Forelimb muscle (tissue), 1 donor: ENCODE data around the gene SPINK8. TPM values are rescaled to one million over a fixed set of nuclear protein-coding genes. Genes with fewer than 3 reads are reported as not detected.
"Not testable (repeated sequence)": the region's sequence is repeated elsewhere in the genome, so short reads cannot be mapped to it uniquely, and the experiment has no call there.

ENCODE experiments used
- DNase-seq: peaks from one replicate; pipeline ENCODE4 v3.0.0-alpha.2; 2013; ENCODE audit warnings: low read depth
- polyA plus RNA-seq: library from polyadenylated mRNA; unstranded; fragments of 120-200 nt; gene quantifications from one replicate; pipeline ENCODE4 v1.2.1, GENCODE V29; 2013; ENCODE audit not compliant: insufficient read length

SPINK8 gene
- polyA plus RNA-seq: not detected

GRCh38 chr3:48333346-48334245 lies at the start of gene SPINK8:
Gene SPINK8, minus strand, starts transcription at chr3:48333661. Its CDS starts 5,320 bp downstream, at chr3:48328341.
- not testable (repeated sequence) for DNase-seq

GRCh38 chr3:48372862-48373435 lies 39.5 kb upstream of the SPINK8 start:
- DNase-seq: no peak

- DNase-seq: no peak
Measured at GRCh38 chr3:48372377-48372770, 38.9 kb upstream of the SPINK8 start.

GRCh38 chr3:48371651-48372376 lies 38.4 kb upstream of the SPINK8 start, which contains the start of gene FBXW12:
Gene FBXW12, plus strand, starts transcription at chr3:48372219. Its CDS starts 549 bp downstream, at chr3:48372768.
- DNase-seq: no peak

GRCh38 chr3:48370333-48370713 lies 36.9 kb upstream of the SPINK8 start:
- DNase-seq: no peak

GRCh38 chr3:48369693-48370332 lies 36.4 kb upstream of the SPINK8 start:
- DNase-seq: no peak

GRCh38 chr3:48367201-48367600 lies 33.7 kb upstream of the SPINK8 start:
- no peak for DNase-seq

GRCh38 chr3:48364840-48365239 lies 31.4 kb upstream of the SPINK8 start:
- no peak for DNase-seq

GRCh38 chr3:48361928-48362327 lies 28.5 kb upstream of the SPINK8 start:
- DNase-seq: no peak

GRCh38 chr3:48356419-48356818 lies 23.0 kb upstream of the SPINK8 start:
- DNase-seq: no peak

- no peak for DNase-seq
Measured at GRCh38 chr3:48353987-48354386, 20.5 kb upstream of the SPINK8 start.

GRCh38 chr3:48352546-48352945 lies 19.1 kb upstream of the SPINK8 start:
- no peak for DNase-seq

GRCh38 chr3:48347500-48347899 lies 14.0 kb upstream of the SPINK8 start:
- no peak for DNase-seq

- no peak for DNase-seq
Measured at GRCh38 chr3:48345946-48346572, 12.6 kb upstream of the SPINK8 start.

GRCh38 chr3:48344867-48345507 lies 11.5 kb upstream of the SPINK8 start:
- no peak for DNase-seq

GRCh38 chr3:48343432-48343831 lies 10.0 kb upstream of the SPINK8 start:
- no peak for DNase-seq

GRCh38 chr3:48338635-48339034 lies 5.2 kb upstream of the SPINK8 start:
- DNase-seq: no peak

- DNase-seq: not testable (repeated sequence)
Measured at GRCh38 chr3:48337536-48337935, 4.1 kb upstream of the SPINK8 start.

- DNase-seq: not testable (repeated sequence)
Measured at GRCh38 chr3:48335286-48335685, 1.8 kb upstream of the SPINK8 start.

- no peak for DNase-seq
Measured at GRCh38 chr3:48334605-48335004, 1.1 kb upstream of the SPINK8 start.
